NCI-H510A (cell line): ENCODE results near the gene PANK2.
"Not testable (repeated sequence)": the region's sequence is repeated elsewhere in the genome, so short reads cannot be mapped to it uniquely, and the experiment has no call there.

Experiments
- DNase-seq: peaks from one replicate; lab custom pipeline; 2025; lab: John Stamatoyannopoulos, UW

PANK2 gene

GRCh38 chr20:3927486-3928291 lies 38.5 kb downstream of the PANK2 start:
- peak; percentile 81 for DNase-seq

GRCh38 chr20:3929713-3930060 lies 40.5 kb downstream of the PANK2 start:
- no peak for DNase-seq

- DNase-seq = no peak
Measured at GRCh38 chr20:3930265-3931206, 41.3 kb downstream of the PANK2 start.

- DNase-seq = no peak
Measured at GRCh38 chr20:3931664-3932063, 42.5 kb downstream of the PANK2 start.

GRCh38 chr20:3932277-3932676 lies 43.1 kb downstream of the PANK2 start:
- DNase-seq = no peak

- no peak for DNase-seq
Measured at GRCh38 chr20:3932681-3933080, 43.5 kb downstream of the PANK2 start.

GRCh38 chr20:3933218-3933617 lies 44.0 kb downstream of the PANK2 start:
- no peak for DNase-seq

GRCh38 chr20:3934624-3935023 lies 45.4 kb downstream of the PANK2 start:
- DNase-seq = no peak

GRCh38 chr20:3935295-3935955 lies 46.2 kb downstream of the PANK2 start:
- DNase-seq = no peak

- peak; percentile 75 for DNase-seq
Measured at GRCh38 chr20:3935956-3936340, 46.8 kb downstream of the PANK2 start.

GRCh38 chr20:3937618-3938017 lies 48.4 kb downstream of the PANK2 start:
- no peak for DNase-seq

GRCh38 chr20:3940905-3941304 lies 51.7 kb downstream of the PANK2 start:
- DNase-seq = no peak

- DNase-seq = not testable (repeated sequence)
Measured at GRCh38 chr20:3946666-3947065, 57.5 kb downstream of the PANK2 start.

- no peak for DNase-seq
Measured at GRCh38 chr20:3964719-3965118, 75.5 kb downstream of the PANK2 start.

GRCh38 chr20:3966571-3966970 lies 77.4 kb downstream of the PANK2 start:
- no peak for DNase-seq

GRCh38 chr20:3970016-3970415 lies 80.8 kb downstream of the PANK2 start:
- no peak for DNase-seq

GRCh38 chr20:3971145-3971544 lies 82.0 kb downstream of the PANK2 start:
- DNase-seq = no peak

- DNase-seq = no peak
Measured at GRCh38 chr20:3972161-3972560, 83.0 kb downstream of the PANK2 start.

GRCh38 chr20:3972631-3973030 lies 83.4 kb downstream of the PANK2 start:
- DNase-seq = not testable (repeated sequence)

GRCh38 chr20:3973705-3974104 lies 84.5 kb downstream of the PANK2 start:
- DNase-seq = no peak

GRCh38 chr20:3976511-3976910 lies 87.3 kb downstream of the PANK2 start:
- no peak for DNase-seq
